ENCODE data around the gene KIF11. TPM values are rescaled to one million over a fixed set of nuclear protein-coding genes. Genes with fewer than 3 reads are reported as not detected.
A peak's percentile ranks its signal among the peaks of the same experiment; 100 is the strongest.
"Not testable (repeated sequence)": the region's sequence is repeated elsewhere in the genome, so short reads cannot be mapped to it uniquely, and the experiment has no call there.

The KIF11 gene
- total RNA-seq, result 8.8 and 41.7 TPM in 2 replicates

DNA sequence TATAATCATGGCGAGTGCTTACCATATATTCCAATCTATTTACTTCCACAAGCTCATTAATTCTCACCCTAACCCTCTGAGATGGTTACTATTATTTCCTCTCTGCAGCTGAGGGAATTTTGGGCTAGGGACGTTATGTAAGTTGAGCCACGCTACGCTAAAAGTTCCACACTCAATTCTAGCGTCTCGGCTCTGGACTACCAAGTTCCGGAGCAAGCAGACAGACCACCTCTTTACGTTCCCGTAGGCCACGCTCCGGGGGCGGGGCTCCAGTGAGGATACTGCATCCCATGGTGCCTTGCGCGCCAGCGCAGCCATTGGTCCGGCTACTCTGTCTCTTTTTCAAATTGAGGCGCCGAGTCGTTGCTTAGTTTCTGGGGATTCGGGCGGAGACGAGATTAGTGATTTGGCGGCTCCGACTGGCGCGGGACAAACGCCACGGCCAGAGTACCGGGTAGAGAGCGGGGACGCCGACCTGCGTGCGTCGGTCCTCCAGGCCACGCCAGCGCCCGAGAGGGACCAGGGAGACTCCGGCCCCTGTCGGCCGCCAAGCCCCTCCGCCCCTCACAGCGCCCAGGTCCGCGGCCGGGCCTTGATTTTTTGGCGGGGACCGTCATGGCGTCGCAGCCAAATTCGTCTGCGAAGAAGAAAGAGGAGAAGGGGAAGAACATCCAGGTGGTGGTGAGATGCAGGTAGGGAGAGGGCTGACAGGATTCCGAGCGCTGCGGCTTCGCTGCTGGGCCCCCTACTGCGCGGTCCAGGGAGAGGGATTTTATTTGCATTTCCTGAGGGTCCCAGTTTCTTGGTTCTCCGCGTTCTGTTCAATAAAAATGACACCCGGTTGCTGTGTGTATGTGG is at the start of gene KIF11:
KIF11 (plus strand) TSS at position 370 of the 858 bp plus-strand sequence; CDS start at position 616, 246 bp downstream.
- DNase-seq, result peak; percentile 98

DNA sequence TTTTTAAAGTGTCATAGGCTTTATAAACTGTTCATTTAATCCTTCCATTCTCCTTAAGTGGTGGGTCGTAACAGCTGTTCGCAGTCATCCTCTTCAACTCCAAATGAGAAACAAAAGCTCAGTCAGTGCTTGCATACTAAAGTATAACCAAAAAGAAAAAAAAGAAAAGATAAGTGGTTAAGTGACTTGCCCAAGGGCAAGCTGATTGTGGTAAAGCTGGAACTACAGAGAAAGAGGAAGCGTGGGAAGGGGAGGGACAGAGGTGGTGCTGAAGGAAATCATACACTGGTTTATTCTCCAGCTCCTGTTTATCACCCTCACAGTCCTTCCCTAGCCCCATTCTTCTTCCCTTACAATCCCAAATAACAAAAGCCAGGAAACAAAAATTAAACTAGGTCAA is 48.6 kb upstream of the KIF11 start:
- peak; percentile 32 for DNase-seq

DNA sequence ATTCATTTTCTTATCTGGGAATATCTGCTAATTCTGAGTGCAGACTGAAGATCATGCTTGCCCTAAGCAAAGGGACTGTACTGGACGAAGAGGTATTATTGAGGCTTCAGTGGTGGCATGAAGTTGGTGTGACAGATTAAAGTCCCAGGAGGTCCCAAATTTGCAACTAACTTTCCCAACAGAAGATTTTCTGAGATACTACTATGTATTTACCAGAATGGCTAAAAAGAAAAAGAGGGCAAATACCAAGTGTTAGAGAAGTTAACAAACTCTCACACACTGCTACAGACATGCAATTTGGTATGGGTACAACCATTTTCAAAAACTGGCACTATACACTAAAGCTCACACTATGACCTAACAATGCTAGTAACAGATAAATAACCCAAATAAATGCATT is 47.4 kb upstream of the KIF11 start:
- DNase-seq, result no peak

DNA sequence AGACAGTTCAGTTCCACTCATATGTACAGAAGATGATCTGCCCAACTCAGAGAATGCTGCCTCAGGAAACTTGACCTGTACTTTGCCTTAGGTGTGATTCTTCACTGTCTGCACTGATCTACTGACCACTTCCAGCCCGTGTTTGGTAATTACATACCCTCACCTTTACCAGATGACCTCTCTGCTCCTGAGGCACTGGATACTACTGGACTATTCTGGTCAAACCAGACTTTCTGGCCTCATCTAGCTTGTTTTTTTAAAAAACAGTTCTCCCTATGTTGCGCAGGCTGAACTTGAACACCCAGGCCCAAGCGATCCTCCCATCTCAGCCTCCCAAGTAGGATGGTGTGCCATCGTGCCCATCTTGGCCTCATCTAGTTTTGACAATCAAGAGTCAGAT is 45.3 kb upstream of the KIF11 start:
- no peak for DNase-seq

DNA sequence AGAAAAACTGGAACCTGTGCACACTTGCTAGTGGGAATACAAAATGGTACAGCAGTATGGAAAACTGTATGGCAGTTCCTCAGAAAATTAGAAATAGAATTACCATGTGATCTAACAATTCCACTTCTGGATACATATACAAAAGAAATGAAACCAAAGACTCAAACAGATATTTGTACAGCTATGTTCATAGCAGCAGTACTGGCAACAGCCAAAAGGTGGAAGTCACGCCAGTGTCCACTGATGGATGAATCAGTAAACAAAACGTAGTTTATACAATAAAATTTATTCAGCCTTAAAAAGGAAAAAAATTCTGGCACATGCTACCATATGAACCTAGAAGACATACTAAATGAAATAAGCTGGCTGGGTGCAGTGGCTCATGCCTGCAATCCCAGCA is 42.0 kb upstream of the KIF11 start:
- no peak for DNase-seq

DNA sequence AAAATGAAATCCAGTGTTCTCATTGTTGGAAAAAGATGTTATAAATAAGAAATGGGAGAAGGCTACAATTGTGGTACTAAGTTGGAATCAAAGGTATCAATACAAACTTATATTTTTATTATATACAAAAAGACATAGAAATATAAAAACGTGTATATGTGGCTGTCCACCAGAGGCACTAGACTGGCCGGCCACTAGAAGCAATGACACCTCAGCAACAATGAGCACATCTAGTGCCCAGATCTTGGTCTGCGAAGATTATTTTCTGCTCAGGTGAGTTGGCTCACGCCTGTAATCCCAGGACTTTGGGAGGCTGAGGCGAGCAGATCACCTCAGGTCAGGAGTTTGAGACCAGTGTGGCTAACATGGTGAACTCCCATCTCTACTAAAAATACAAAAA is 40.6 kb upstream of the KIF11 start:
- peak; percentile 8 for DNase-seq

DNA sequence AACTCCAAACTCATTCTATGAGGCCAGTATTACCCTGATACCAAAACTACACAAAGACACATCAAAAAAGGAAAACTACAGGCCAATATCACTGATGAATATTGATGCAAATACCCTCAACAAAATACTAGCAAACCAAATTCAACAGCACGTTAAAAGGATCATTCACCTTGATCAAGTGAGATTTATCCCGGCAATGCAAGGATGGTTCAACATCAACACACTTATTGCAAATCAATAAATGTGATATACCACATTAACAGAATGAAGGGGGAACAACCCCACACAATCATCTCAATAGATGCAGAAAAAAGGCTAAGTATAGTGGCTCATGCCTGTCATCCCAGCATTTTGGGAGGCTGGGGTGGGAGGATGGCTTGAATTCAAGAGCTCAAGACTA is 39.0 kb upstream of the KIF11 start:
- no peak for DNase-seq

DNA sequence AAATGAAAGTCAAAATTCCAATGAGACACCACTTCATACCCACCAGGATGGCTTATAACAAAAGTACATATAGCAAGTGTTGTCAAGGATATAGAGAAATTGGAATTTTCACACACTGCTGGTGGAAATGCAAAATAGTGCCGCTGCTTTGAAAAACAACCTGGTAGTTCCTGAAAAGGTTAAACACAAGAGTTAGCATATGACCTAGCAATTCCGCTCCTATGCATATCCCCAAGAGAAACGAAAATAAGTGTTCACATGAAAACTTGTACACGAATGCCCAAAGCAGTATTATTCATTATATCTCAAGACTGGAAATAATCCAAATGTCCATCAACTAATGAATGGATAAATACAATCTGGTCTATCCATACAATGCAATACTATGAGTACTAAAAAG is 33.9 kb upstream of the KIF11 start:
- DNase-seq, result no peak

DNA sequence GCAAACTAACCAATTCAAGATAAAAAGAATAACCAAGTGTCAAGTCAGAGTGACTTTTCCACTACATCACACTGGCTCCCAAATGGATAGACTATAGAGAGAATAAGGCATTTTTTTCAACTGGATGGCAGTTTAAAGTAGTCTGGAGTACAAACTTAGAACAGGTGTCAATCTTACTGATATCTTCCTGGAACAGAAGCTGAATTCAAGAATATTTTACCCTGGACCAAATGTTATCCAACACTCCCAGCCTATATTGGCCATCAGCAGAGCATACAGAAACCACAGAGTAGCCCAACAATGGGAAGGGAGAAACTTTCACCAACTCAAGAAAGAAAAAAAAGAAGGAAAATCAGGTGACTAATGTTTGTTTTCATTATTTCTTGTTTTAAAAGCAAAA is 30.5 kb upstream of the KIF11 start:
- DNase-seq, result no peak

DNA sequence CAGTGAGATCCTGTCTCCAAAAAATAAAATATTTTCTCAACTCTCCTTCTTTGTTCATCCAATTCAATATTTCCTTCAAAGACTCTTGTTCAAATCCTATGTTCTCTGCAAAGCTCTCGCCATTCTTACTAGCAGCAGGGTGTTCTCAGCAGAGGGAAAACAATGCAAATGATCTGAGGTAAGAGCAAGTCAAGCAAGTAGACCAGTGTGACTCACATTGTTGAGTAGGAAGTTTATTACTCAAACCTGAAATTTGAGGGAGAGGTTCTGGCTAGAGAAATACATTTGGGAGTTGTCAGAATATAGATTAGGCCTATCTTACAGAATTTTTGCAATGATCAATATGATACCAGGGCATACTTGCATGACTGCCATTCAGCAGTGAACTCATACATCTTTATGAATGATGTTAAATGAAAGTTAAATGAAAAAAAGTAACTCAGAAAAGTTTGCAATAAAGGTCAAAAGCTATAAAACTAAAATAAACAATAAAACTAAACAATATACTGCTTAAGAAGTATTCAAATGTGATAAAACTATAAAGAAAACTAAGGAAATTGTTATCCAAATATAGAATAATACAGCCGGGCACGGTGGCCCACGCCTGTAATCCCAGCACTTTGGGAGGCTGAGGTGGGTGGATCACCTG is 24.9 kb upstream of the KIF11 start:
- DNase-seq, result peak; percentile 64

DNA sequence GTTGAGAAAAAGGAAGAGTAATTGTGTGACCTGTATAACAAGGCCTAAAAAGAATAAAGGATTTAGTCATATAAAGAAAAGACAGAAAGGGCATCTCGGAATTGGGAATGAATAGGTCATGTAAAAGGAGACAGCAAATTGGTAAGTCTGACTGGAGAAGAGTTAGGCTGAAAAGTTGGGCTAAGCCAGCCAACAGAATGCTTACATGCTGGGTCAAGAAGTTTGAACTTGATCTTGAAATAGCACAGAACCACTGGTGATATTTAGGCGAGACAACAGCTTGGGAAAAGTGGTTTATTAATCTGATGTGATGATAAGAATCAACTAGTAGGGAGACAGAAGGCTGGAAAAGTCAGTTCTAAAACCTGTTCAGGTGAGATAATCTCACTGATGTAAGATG is 23.9 kb upstream of the KIF11 start:
- no peak for DNase-seq

DNA sequence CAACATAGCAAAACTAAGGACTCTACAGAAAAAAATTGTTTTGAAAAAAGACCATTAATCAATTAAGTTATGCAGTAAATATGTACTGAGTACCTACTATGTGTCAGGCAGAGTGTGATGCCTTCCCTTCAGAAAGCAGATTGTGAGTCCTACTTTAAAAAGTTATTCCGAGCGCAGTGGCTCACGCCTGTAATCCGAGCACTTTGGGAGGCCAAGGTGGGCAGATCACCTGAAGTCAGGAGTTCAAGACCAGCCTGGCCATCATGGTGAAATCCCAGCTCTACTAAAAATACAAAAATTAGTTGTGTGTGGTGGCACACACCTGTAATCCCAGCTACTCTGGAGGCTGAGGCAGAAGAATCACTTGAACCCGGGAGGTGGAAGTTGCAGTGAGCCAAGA is 23.3 kb upstream of the KIF11 start:
- not testable (repeated sequence) for DNase-seq

DNA sequence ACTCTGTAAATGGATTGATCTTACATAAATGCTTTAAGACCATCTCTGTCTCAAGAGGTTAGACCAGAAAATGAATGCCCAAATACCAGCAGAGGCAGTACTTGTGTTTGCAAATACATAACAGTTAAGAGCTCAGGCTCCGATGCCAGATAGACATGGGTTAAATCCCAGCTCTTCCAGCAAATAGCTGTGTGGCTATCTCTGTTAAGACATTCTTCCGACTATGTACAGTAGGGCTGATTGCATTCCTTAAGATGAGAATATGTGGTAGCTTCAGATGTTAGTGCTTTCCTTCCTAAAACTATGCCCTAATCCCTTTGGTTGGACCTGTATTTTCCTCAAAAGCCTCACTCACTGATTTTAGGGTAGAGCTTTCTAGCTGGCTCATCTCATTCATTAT is 21.3 kb upstream of the KIF11 start:
- DNase-seq, result no peak

DNA sequence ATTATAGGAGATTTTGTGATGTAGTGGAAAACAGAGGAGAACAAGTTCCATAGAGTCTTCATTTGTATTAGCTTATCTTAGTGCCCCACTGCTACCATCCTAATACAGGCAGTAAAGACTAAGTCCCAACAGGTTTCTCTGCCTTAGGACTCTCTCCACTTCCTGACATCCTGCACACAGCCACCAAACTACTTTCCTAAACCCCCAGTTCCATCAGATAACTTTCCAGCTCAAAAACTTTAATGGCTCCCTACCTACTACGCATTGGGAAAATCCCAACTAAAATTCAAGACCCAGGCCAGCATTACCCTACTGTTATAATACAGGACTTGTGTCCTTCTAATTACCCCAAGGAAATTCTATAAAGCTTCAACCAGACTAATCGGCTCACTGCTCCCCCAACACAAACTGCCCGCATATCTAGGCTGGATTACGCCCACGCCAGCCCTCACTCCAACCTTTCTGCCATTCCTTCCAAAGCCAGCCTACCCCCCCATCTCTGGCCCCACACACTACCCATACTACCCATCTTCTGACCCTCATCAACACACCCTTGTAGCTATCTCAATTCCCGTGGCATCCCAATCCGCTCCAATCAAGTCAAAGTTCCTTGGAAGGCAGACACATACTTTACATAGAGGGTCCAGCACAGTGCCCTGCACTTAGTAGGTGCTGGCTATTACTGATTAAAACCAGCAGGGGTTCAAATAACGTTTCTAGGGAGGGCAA is 20.4 kb upstream of the KIF11 start:
- no peak for DNase-seq

DNA sequence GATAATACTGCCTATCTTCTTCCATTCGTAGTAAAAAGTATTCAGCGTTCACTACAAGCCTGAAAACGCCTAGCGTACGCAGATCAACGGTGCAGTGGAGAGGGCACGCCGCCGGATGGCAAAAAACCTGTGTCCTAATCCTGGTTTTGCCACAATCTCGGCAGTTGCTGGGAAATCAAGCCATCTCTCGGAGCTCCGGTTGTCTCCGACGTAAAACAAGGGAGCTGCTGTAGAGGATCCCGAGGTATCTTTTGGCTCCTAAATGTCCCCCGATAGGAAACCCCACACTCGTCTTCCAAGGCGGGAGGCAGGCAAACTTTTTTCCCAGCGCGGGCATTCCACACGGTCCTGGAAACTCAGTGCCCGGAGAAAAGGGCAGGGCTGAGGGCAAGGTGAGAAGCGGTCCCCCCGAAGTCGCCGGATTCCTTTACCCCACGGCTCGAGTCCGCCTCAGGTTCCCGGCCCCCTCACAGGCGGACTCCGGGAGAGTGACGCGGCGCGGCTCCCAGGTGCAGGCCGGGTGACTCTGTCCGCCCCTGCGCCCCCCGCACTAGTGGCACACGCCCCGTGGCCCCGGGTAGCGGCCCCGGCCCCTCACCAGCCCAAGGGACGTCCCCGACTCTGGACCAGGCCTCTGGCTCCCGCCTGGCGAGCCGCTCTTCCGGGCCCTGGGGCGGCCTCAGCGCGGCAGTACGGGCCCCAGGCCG is 19.7 kb upstream of the KIF11 start:
- DNase-seq, result peak; percentile 66

DNA sequence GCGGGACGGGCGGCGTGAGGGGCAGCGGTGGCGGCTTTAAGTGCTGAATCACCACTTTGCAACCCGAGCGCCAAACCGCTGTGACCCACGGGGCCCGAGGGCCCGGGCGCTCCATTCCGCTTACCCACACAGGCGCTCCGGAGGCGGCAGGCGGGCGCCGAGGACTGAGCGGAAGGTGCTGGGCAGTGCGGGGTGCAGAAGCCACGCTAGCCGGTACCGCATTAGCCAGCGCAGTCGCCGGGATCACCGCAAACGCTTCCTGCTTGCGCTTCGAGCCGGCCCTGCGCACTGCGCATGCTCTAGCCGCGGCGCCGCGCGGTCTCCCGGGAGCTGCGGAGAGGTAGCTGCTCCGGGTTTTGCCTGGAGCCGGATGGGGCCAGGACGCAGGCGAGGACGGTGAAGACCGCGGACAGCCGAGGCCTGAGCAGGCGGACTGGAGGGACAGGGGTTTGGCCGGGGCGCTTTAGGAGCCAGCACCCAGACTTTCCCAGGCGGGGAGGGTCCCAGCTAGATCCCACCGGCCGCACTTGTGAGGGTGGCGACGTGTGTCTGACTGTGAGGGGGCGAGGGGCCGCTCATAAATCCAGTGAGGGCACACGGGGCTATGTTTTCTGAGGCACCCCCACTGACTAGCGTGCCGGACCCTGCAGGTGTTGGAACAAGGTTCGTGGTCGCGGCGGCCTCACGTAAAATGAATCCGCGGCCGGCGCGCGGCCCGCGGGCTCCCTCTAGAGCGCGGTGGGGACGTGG is 19.0 kb upstream of the KIF11 start, which contains the start of gene IDE:
IDE (minus strand) TSS at position 296 of the 750 bp plus-strand sequence; CDS start at position 222, 74 bp downstream.
- DNase-seq, result peak; percentile 93

DNA sequence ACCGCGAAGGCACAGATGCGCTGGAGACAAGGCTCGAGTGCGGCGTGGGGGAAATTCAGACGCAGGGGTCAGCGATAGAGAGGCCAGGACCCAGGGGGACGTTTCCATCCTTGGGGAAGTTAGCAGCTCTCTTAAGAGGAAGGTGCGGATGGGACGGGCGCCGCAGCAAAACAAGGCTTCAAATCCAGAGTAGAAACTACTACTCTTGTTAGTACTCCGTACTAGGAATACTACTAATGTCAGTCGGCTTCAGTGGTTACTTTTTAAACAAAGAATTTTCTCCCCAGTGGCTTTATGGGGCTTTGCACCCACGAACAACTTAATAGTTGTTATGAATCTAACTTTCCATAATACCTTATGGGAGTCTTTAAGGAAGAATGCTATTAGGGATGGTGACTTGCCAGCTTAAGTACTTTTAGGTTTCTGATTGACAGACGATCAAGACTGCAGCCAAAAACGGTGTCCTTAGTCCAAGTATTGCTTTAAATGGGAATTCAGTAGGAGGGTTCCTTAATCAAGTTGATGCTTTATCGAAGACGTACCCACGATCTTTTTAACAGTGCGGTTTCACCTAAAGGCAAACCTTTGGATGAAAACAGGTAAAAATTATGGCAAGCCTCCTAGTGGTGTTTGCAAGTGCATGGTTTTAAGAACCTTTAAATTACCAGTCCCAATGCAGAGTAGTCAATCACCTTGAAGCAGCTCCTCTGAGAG is 18.2 kb upstream of the KIF11 start:
- no peak for DNase-seq

DNA sequence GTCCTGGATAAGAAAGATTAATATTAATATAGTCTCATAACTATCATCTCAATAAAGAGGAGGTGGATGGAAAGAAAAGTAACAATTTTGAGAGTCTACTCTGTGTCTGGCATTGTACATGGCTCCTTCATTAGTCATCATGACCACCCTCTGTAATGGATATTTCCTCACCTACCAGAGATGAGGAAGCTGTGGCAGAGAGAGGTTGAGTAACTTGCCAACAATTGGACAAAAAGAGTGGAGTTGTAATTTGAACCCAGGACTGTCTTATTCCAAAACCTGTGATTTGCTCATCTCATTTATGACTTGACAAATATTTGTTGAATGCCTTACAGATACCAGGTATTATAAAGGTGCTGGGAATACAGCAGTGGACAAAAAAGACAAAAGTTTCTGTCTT is 17.0 kb upstream of the KIF11 start:
- DNase-seq, result no peak

DNA sequence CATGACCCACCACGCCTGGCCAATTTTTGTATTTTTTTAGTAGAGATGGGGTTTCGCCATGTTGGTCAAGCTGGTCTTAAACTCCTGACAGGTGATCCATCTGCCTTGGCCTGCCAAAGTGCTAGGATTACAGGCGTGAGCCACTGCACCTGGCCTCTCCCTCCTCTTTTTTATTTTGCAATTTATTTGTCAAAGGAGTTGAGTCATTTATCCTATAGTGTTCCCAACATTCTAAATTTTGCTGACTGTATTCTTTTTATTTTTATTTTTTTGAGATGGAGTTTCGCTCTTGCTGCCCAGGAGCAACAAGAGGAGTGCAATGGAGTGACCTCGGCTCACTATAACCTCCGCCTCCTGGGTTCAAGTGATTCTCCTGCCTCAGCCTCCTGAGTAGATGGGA is 10.6 kb upstream of the KIF11 start:
- DNase-seq, result not testable (repeated sequence)

DNA sequence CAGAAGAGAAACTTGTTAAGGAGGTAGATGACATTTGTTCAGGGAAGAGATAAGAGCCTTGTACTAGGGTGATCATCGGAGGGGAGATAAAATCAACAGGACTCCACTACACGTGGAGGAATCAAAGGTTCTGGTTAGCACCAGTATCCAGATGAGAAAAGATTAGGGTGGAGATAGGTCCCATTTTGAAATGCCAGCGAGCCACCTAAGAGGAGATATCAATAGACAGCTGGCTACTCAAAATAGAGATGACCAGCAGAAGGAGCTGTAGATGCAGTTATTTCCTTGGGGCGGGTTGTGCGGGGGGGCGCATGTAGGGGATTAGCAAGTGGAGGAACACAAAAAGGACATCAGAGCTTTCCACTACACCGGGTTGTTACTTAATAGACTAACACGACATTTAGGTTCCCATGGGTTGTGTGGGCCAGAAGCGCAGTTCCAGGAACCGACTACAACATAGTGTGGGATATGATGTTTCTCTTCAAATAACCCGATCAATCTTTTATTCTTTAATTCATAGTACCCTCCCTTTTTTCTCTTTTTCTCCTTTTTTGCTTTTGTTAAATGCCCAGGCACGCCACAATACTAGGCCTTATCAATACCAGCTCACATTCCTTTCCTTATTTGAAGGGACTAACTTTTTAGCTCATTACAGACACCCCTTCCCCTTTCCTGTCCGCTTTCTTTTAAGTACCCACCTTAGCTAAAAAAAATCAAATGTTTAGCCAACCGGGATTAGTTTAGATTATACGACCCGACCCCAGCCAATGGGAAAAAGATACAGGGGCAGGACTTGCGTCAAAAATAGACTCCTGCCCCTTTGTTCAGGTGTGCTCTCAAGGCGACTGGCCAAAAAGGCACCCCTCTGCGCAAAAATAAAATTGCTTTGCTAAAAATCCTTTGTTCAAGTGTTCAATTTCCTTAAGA is 2.0 kb upstream of the KIF11 start:
- peak; percentile 54 for DNase-seq
